Hepatocyte (in vitro differentiated cells): ENCODE measurements around the gene USP37. TPM values are rescaled to one million over a fixed set of nuclear protein-coding genes. Genes with fewer than 3 reads are reported as not detected.

Experiments used
- DNase-seq: peaks from one replicate; pipeline ENCODE4 v3.0.0-alpha.2; 2016; ENCODE audit warnings: low spot score
- H2AFZ ChIP-seq: fragments of 200-600 bp; sonication (generic); 2 replicates; pipeline ENCODE4 v1.6.0; 2016; ENCODE audit warnings: antibody characterized with exemption, mild to moderate bottlenecking
- H3K27ac ChIP-seq: fragments of 200-600 bp; sonication (generic); 2 replicates; pipeline ENCODE4 v1.5.1; 2016; ENCODE audit warnings: mild to moderate bottlenecking
- H3K27me3 ChIP-seq: fragments of 200-600 bp; sonication (generic); 2 replicates; pipeline ENCODE4 v1.6.1; 2016
- H3K36me3 ChIP-seq: fragments of 200-600 bp; sonication (generic); replicated peaks from 2 replicates; pipeline ENCODE4 v1.5.1; 2016; ENCODE audit warnings: low read depth; ENCODE audit not compliant: insufficient read depth
- H3K4me1 ChIP-seq: fragments of 200-600 bp; sonication (generic); 2 replicates; pipeline ENCODE4 v1.5.1; 2016; ENCODE audit warnings: mild to moderate bottlenecking, moderate library complexity; ENCODE audit not compliant: insufficient read depth
- H3K4me2 ChIP-seq: fragments of 200-600 bp; sonication (generic); 2 replicates; pipeline ENCODE4 v1.6.0; 2016
- H3K4me3 ChIP-seq: fragments of 200-600 bp; sonication (generic); 2 replicates; pipeline ENCODE4 v1.5.1; 2016; ENCODE audit warnings: mild to moderate bottlenecking
- H3K79me2 ChIP-seq: fragments of 200-600 bp; sonication (generic); 2 replicates; pipeline ENCODE4 v1.6.0; 2017; ENCODE audit warnings: mild to moderate bottlenecking
- H3K9me2 ChIP-seq: fragments of 200-600 bp; sonication (generic); replicated peaks from 2 replicates; pipeline ENCODE4 v1.6.0; 2017; ENCODE audit warnings: mild to moderate bottlenecking; ENCODE audit not compliant: insufficient read depth
- H3K9me3 ChIP-seq: fragments of 200-600 bp; sonication (generic); 2 replicates; pipeline ENCODE4 v1.5.1; 2016; ENCODE audit warnings: low read depth, mild to moderate bottlenecking
- H4K20me1 ChIP-seq: fragments of 200-600 bp; sonication (generic); 2 replicates; pipeline ENCODE4 v1.6.0; 2016; ENCODE audit warnings: mild to moderate bottlenecking; ENCODE audit not compliant: insufficient read depth, poor library complexity, severe bottlenecking
- CTCF ChIP-seq: fragments of 200-600 bp; sonication (generic); IDR thresholded peaks from 2 replicates; pipeline ENCODE4 v1.5.1; 2016; ENCODE audit warnings: antibody characterized with exemption, mild to moderate bottlenecking; ENCODE audit not compliant: poor library complexity
- EZH2 ChIP-seq: fragments of 200-600 bp; sonication (generic); IDR thresholded peaks from 2 replicates; pipeline ENCODE4 v1.6.1; 2016; ENCODE audit warnings: antibody characterized with exemption, mild to moderate bottlenecking, borderline replicate concordance
- EZH2phosphoT487 ChIP-seq: fragments of 200-600 bp; sonication (generic); IDR thresholded peaks from one replicate; pipeline ENCODE4 v1.6.1; 2018; ENCODE audit warnings: antibody characterized with exemption, mild to moderate bottlenecking, low read depth, moderate library complexity; ENCODE audit not compliant: unreplicated experiment, severe bottlenecking
- WGBS: methylation state at CpG from one replicate; pipeline ENCODE4 v1.1.6; 2016; ENCODE audit warnings: low lambda C conversion rate; ENCODE audit errors: missing lambda C conversion rate; 5-methylcytosine and 5-hydroxymethylcytosine counted together
- polyA plus RNA-seq: library from polyadenylated mRNA; unstranded; fragments of >200 nt; fragmentation: Nextera tagmentation; extraction: Ambion mirVana; gene quantifications from 2 replicates; pipeline ENCODE4 v1.2.1, GENCODE V29; 2016
- total RNA-seq: library from RNA; depleted of rRNA; stranded (reverse); fragments of >200 nt; gene quantifications from 2 replicates; pipeline ENCODE4 v1.2.3, GENCODE V29; 2014

USP37 gene
- total and polyA plus RNA-seq, 2 experiments from 2014 or later = 5.7 to 10.2 TPM

- H3K79me2 ChIP-seq = peaks cover 92% of the 10 kb centered on the region
- H3K4me2 ChIP-seq = peak overlapping the region; percentile 90
- DNase-seq = no peak
- H3K27ac ChIP-seq = peak overlapping the region; percentile 97
- no peak overlapping the region for H3K4me3 ChIP-seq
- no peaks in the 10 kb centered on the region for H3K9me3 ChIP-seq
- no peak overlapping the region for H2AFZ ChIP-seq
- WGBS = 51% methylated on average over 6 of the region's 6 CpGs
- H3K4me1 ChIP-seq = peaks cover 11% of the 10 kb centered on the region
- no peaks in the 10 kb centered on the region for H3K36me3 ChIP-seq
- H4K20me1 ChIP-seq = peaks cover 7% of the 10 kb centered on the region
- H3K9me2 ChIP-seq = no peaks in the 10 kb centered on the region
- H3K27me3 ChIP-seq = no peaks in the 10 kb centered on the region
- no peak for TF ChIP-seq EZH2
- TF ChIP-seq EZH2phosphoT487 = no peak
- no peak for TF ChIP-seq CTCF
These were observed 2.7 kb upstream of the USP37 start for GRCh38 chr2:218570850-218571249.

GRCh38 chr2:218569661-218570500, 1.7 kb upstream of the USP37 start:
- Histone ChIP-seq H3K9me3 (no peaks in the 10 kb centered on the region), H3K27ac (peak overlapping the region; percentile 97), H3K4me1 (peaks cover 11% of the 10 kb centered on the region), H3K9me2 (no peaks in the 10 kb centered on the region), H3K4me3 (peak overlapping the region; percentile 71), H2AFZ (peak overlapping the region; percentile 84), H3K36me3 (no peaks in the 10 kb centered on the region), H3K79me2 (peaks cover 92% of the 10 kb centered on the region), H4K20me1 (peaks cover 7% of the 10 kb centered on the region), H3K27me3 (no peaks in the 10 kb centered on the region), H3K4me2 (peak overlapping the region; percentile 90)
- peak; percentile 57 for DNase-seq
- TF ChIP-seq EZH2phosphoT487 (no peak), CTCF (no peak)
- WGBS = 6% methylated on average over 10 of the region's 10 CpGs

GRCh38 chr2:218569038-218569431, 884 bp upstream of the USP37 start:
- H4K20me1 ChIP-seq = peaks cover 7% of the 10 kb centered on the region
- H3K4me1 ChIP-seq = peaks cover 11% of the 10 kb centered on the region
- H3K27ac ChIP-seq = peak overlapping the region; percentile 97
- no peaks in the 10 kb centered on the region for H3K36me3 ChIP-seq
- no peaks in the 10 kb centered on the region for H3K9me3 ChIP-seq
- H3K79me2 ChIP-seq = peaks cover 92% of the 10 kb centered on the region
- peak overlapping the region; percentile 71 for H3K4me3 ChIP-seq
- peak overlapping the region; percentile 84 for H2AFZ ChIP-seq
- DNase-seq = peak; percentile 78
- H3K4me2 ChIP-seq = peak overlapping the region; percentile 90
- no peaks in the 10 kb centered on the region for H3K9me2 ChIP-seq
- 2% methylated on average over 31 of the region's 31 CpGs for WGBS
- TF ChIP-seq EZH2phosphoT487 = no peak
- TF ChIP-seq EZH2 = no peak
- TF ChIP-seq CTCF = no peak
- no peaks in the 10 kb centered on the region for H3K27me3 ChIP-seq
